HG03575 (cell line): ENCODE results near the gene CAMK1G.

ENCODE experiments used
- ATAC-seq: cut with Tn5 transposase; IDR thresholded peaks from one replicate; pipeline ENCODE4 v1.9.1; 2021; ENCODE audit not compliant: unreplicated experiment, insufficient number of reproducible peaks, low FRiP score; ENCODE audit errors: extremely low read depth

The CAMK1G gene

DNA sequence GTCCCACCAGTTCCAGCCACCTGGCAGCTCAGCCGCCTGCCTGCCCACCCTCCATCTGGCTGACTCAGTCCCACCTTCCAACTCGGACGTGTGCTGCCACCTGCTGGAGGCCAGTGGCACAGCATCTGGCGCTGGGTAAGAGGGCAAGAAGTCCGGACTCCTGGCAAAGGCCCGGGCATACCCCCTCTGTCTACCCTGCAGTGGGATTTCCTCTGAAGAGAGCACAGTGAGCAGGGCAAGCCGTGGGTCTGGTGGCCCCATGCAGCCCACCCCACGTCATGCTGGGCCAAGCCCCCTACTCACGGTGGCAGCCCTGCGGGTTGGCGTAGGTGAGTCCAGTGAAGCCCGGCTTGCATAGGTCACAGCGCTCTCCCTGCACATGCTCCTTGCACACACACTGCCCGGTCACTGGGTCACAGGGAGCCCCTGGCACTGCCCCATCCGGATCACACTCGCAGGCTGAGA is 44.2 kb downstream of the CAMK1G start:
- peak; percentile 73 for ATAC-seq

DNA sequence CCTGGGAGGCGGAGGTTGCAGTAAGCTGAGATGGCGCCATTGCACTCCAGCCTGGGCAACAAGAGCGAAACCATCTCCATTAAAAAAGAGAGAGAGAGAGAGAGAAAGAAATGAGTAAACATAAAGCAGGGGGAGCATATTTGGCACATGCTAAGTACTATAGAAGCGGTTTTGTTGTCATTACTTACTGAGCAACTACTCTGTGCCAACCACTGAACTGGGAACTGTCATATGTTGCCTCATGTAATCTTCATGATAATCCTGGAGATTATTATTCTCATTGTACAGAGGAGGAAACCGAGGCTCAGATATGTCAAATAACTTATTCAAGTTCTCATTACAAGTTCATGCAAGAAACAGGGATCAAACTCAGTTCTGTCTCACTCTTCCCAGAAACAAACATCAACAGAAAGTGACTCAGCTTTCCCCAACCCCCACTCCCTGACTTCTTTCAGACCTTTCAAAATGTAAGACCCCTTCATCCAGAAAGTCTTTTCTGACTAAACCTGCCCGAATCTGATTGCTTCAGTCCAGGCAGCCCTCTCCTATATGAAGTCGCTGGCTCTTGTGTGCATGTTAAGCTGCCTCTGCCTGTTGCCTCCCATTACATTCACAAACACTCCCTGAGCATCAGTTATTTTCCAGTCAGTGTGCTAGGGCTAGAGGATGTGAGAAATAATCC is 45.2 kb downstream of the CAMK1G start:
- ATAC-seq = no peak

DNA sequence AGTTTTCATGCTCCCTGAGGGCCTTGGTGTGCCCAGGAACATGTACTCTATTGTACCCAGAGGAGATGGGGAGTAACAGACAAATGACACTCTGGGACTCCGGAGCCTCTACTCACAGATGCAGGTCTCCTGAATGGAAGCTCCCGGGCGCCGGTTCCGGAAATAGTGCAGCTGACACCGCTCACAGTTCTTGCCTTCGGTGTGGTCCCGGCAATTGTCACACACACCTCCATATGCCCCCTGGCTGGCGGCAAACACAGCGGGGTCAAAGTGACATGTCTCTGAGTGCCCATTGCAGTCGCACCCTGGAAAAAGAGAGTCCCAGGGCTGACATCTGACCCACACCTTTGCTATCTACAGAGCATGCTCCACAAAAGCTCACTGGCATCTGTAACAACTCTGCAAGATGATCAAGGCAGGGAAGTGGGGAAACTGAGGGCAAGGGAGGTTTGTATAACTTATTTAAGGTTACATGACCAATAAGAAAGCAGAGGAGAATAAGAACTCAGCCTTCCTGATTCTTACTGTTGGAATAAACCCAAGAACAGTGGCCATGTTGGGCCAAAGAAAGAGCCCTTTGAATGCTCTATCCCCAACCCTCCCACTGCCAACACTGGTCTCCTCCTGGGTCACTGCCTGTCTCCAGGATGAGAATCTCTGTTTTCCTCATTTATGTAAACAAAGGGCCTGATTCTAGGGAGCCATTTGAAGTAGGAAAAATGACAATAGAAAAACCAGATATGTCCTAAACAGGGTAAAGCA is 46.3 kb downstream of the CAMK1G start:
- ATAC-seq = no peak

DNA sequence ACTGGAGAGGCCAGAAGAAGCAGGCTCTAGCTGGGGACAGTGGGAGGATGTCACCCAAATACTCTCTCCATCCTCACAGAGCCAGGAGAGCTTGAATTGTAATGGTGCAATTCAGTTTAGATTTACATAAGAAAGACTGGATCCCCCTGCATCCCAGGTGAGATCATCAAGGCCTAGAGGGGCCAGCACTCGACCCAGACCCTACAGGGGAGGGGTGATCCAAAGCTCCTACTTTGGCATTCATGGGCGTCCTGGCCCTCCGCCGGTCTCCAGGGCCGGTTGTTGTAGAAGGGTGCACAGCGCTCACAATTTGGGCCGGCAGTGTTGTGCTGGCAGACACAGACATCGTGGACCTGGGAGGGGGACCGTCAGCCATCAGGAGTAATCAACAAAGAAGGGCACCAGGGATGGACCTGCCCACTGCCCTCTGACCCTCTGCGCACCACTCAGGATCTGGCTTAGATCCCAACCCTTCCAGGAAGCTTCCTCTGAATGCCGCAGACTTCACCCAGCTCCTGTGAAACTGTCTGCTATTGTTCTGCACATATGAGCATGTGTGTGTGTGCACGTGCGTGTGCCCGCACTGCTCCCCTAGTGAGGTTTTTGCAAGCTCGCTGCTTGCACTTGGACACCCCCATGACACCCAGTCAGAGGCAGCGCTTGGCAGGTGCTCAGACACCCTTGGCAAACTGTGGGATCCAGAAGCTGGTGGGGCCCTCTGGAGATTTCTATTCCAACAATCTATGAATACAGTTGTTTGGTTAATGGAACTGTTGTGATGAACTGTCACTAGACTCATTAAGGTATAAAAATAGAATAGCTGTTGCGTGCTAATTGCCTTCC is 47.1 kb downstream of the CAMK1G start:
- no peak for ATAC-seq

DNA sequence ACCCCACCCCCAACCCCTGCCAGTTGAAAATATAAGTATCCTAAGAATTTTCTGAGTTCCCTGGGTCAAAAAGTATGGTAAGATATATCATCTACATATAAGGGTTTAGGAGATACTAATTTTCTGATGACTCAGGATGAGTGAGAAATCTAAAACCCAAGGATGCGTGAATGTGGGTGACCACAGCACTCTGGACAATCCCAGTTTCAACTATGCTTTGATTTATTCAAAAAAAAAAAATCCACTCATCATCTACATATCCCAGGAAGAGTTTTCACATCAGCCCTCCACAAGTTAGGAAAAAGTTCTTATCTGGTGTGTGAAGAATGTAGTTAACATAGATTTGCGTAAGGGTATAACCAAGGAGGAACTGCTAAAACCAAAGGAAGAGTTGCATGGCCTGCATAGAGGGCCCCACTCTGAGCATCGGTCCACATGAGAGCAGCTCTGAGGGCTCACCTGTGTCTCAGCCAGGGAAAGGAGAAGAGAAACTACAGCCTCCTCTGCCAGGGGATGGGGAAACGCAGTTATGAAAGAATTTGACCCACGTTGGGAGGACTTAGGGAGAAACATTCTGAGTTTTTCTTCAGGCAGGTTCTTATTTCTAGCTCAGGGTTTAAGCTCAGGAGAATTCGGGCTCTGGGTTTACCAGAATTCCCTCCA is 50.0 kb downstream of the CAMK1G start:
- ATAC-seq = no peak

DNA sequence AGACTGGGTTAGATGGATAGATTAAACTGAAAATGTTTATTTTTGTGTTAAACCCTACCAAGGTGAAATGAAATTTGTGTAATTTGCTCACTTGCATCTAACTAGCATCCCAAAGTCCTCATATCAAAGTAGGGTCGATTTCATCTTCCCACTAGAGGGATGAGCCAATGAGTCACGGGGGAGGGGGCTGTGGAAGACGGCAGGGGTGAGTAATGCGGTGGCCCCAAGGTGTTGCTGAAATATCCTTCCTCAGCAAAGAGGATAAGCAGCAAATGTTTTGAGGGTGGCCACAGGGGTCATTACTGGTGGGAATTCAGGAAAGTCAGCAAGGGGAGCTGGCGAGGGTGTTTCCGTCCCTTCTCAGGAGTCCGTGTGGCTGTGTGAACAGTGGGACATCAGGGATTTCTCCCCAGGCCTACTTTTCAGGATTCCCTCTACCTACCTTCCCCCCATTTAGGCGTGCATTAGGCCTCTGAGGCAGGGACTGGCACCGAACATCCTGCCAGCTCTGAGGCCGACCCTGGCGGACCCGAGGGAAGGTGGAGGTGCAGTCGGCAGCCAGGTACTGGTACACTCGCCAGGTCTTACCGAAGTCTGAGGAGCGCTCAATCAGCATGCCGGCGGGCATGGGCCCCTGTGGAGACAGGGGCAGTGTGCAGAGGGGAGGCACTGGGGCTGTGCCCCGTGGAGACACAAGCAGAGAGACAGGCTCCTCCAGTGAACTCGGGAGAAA is 50.7 kb downstream of the CAMK1G start:
- no peak for ATAC-seq

DNA sequence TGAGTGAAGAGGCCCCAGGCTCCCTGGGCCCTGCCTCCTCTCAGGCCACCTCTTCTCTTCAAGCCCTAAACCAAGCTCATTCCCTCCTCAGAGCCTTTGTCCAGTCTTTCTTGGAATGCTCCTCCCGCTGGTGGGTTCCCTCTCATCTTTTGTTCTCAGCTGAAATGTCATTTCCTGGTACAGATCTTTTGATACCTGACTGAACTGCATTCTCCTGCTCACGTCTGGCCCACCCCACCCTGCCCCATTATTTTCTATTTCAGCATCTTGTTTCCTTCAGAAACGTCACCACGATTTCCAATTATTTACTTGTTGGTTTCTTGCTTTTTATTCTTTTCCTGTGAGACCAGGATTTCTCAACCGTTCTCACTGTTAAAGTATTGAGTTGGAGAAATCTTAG is 52.3 kb downstream of the CAMK1G start:
- ATAC-seq = no peak

DNA sequence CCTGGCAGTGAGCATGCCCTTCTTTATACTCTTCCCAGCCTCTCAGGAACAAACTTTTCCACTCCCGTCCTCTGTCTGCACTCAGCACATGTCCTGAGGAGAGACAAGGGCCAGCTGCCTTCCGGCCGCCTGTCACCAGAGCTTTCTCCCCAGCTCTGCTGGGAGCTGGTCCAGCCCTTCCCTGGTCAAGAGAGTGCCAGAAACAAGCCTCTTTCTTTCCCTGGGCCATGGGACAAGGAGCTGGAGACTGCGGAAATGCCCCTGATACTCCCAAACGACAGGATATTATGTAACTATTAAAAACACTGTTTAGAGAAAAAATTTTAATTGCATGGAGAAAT is 58.3 kb downstream of the CAMK1G start:
- no peak for ATAC-seq

DNA sequence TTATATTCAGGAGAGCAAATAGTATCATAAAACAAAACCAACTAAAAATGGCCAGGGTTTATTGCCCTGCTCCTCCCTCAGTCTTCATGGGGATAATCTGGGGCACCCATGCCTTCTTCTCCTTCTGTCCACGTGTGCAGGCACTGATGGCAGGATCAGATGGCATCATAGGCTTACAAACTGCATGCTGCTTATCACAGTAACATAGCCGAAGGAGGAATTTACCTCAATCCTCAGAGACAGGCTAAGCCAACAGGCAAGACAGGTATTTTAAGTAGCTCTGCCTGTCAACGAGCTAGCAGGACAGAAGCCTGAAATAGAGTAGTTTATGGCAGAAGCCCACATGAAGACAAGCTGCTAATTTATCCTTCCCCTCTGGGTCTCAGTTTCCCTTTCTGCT is 59.3 kb downstream of the CAMK1G start:
- ATAC-seq = no peak

DNA sequence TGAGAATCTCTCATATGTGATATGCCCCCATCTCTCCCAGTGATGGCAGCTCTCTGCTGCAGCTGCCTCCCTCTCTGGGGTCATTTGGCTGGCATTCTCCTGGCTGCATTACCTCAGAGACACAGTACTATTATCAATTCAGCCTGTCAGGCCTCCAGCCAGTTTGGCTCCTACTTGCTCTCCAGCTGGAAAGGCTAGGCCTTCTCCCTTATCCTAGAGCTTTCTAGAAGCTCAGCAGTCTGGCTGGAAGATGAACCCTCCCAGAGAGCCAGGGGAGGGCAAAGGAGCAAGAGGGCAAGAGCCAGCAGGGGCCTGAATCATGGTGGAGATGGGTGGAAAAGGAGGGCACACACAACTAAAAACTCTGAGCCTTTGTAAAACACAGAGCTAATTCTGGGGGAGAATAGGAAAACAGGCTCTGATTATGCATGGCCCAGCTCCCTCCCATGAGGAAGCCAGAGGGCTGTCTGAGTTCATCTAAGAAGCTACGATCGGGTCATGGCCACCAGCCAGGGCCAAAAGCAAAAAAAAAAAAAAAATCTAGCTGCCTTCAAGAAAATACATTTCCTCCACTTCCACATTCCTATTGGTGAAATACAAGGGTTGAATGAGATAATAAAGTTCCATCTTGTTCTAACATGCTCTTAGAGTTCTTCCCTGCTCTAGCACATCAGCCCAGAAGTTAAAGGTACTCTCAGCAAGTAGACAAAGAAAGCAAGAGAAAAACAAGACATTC is 59.9 kb downstream of the CAMK1G start:
- no peak for ATAC-seq

DNA sequence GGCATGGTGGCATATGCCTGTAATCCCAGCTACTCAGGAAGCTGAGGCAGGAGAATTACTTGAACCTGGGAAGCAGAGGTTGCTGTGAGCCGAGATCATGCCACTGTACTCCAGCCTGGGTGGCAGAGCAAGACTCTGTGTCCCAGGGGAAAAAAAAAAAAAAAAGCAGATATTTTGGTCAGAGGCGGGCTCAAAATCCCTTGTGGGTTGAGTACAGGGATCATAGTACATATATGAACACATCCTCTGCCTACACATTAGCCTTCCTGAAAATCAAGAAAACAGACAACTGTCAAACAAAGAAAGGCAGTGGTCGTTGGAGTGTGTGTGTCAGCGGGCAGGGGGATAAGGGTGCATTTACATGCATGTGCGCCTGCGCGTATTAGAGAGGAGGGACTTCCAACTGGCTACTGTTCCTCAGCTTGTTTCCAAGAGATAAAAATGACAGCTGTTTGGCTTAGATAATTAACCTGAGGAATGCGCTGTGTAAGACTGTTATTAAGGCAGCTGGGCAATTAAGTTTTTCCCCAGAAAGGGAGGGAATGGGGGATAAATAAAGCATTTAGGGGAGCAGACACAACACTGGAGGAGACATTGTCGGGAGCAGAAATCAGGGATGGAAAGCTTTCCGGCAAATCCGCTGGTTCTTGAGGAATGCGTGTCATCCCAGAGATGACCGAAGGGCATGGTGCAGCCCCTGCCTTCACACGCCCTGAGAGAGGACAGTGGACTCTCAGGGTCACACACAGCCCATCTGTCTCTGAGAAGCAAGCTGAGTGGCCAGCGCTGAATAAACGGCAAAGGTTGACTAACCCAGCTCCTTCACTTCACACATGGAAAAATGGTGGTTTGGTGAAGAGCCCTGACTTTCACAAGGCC is 62.3 kb downstream of the CAMK1G start:
- ATAC-seq = no peak

DNA sequence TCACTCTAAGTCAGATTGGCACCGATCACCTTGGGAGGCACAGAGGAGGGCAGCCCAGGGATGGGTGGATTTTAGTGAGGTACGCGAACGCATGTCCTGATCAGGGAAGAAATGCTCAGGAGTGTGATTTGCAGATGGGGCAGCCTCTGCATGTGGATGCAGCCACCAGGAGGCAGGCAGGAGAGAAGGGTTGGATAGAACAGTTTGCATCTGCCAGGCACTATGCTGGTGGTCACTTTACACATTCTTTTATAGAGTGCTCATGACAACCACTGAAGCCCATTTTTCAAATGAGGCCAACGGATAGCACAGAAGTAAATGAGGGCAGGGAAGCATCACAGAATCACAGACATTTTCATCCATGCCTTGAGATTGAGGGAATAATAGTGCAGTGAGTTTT is 63.0 kb downstream of the CAMK1G start:
- ATAC-seq = no peak

DNA sequence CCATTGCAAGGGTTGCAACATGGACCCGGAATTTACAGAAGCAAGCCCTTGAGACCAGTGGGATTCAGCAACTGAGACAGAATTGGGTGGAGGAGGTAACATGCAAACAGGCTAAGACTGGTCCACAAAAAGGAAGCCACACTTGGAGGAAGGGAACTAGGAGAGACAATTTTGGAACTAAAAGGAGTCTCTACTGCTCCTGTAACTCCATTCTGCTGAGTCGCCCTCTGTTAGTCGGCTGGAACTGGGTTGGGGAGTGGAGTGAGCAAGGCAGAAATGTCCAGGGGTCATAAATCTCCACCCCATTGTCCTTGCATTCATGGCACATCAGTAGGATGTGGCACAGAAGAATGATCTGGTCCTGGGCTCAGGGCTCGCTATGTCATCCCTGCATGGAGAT is 63.6 kb downstream of the CAMK1G start:
- ATAC-seq = no peak

DNA sequence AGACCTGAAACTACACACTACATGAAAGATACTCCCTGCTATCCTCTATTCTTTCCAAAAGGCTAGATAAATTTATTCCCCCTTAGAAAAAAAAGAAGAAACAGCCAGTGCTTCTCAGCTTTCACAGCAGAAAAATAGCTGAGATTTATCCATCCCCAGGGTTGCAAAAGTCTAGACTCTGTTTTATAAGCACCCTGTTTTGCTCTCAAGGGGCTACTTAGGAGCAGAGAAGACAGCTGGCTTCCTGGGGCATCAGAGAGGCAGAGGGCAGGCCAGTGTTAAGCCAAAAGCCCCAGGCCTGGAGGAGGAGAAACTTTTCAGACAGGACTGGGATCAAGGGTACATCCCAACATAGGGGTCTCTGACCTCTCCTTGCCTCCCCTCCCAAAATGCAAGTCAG is 64.8 kb downstream of the CAMK1G start:
- no peak for ATAC-seq

DNA sequence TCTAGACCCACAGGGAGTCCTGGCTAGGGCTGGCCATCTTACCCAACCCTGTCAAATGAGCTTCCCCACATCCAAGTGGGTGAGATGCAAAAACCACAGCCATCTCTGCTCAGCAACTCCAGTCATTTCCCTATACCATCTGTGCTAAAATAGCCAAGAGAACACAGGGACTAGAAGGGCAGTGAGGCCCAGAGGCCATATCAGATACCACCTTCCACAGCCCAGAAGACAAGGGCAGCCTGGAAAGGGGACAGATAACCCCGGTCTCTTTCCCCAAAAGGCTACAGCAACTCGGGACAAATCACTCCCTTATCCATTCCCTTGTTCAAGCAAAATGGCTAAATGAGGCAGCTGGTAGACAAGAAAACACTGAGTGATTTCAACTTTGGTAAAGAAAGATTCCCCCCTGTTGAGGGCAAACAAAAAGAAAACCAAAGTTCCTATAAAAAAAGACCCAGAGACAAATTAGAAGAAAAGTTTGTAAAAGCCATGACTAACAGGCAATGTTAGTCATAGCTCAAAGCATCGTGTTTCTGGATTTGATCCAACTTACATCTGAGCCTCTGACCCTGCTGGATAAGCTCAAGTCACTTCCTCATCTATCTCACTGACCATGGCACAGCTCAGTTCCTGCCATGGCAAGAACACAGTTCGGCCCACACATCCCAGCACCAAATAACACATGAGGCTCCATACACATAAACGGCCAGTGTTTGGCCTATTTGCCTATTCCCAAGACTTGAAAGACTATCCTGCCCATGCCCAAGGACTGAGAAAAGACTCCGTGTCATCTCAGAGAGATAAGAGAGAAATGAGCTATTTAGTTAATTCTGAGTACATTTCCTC is 65.6 kb downstream of the CAMK1G start:
- no peak for ATAC-seq

DNA sequence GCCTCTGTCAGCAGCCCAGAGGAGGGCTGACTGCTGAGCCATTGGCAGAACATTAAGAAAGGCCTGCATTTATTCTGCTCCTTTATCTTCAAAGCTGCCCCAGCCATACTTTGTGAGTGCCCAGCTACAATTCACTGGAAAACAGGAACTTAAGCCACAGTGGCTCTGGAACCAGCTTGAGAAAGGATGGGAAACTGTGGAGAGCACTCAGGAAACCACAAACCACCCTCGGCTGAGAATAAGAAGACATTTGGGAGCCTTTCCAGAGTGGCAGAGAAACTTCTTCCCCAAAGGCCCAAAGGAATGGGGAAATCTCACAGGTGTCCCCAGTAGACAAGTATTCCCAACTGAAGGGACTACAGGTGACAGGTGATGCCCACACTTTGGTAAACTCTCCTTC is 66.9 kb downstream of the CAMK1G start:
- ATAC-seq = no peak
